Fibroblast of villous mesenchyme (primary cell): ENCODE results near the gene NMRAL1. TPM values are rescaled to one million over a fixed set of nuclear protein-coding genes. Genes with fewer than 3 reads are reported as not detected.
A peak's percentile ranks its signal among the peaks of the same experiment; 100 is the strongest.

Source experiments
- DNase-seq: peaks from one replicate; pipeline ENCODE4 v3.0.0-alpha.2; 2010; ENCODE audit warnings: low read depth
- H3K4me3 ChIP-seq: 2 replicates; pipeline ENCODE4 v1.5.1; 2011; ENCODE audit warnings: low read depth, mild to moderate bottlenecking, low read length
- CTCF ChIP-seq: IDR thresholded peaks from 2 replicates; pipeline ENCODE4 v1.5.1; 2012; ENCODE audit warnings: low read depth, mild to moderate bottlenecking, low read length; ENCODE audit not compliant: insufficient read depth
- total RNA-seq: library from RNA; depleted of rRNA; stranded (reverse); fragments of >200 nt; gene quantifications from 2 replicates; pipeline ENCODE4 v1.2.3, GENCODE V29; 2012

Gene NMRAL1
- total RNA-seq, 1 donor = 54.4 TPM

DNA sequence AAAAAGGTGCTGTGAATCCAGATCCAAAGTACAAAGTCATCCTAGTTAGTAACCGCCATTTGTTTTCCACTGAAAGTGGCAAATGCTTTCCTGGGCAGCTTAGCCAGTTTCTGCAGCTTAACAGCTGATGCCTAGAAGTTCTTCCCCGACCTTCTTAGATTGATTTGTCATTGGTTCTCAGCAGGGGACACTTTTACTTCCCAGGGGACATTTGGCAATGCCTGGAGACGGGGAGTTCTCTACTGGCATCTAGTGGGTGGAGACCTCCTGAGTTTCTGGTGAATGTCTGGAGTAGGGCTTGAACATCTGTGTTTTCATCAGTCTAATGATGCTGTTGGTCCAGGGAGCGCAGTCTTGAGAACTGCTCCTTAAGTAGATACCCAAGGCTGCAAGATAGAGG, 41.2 kb downstream of the NMRAL1 start:
- DNase-seq = no peak
- no peak for TF ChIP-seq CTCF
- H3K4me3 ChIP-seq = no peak overlapping the region

- TF ChIP-seq CTCF = no peak
- no peak for DNase-seq
- no peak overlapping the region for H3K4me3 ChIP-seq
Measured at GRCh38 chr16:4431023-4431422, 43.4 kb downstream of the NMRAL1 start.

DNA sequence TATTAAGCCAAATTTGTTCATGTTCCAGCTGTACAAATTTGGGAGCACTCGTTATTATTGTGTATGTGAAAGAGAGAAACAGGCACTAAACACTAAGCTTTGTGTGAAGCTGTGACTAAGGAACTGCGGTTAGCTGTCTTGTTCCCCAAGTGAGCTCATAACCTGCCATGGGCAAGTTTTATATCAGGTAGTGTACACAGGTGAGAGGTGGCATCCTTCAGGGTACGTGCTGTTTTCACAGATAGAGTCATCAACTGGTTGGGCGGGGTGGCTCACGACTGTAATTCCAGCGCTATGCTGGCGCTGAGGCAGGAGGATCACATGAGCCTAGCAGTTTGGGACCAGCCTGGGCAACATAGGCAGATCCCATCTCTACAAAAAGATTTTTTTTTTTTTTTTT, 45.9 kb downstream of the NMRAL1 start:
- no peak overlapping the region for H3K4me3 ChIP-seq
- DNase-seq = no peak
- no peak for TF ChIP-seq CTCF

- no peak for DNase-seq
- no peak for TF ChIP-seq CTCF
Measured at GRCh38 chr16:4426722-4427372, 47.6 kb downstream of the NMRAL1 start.

DNA sequence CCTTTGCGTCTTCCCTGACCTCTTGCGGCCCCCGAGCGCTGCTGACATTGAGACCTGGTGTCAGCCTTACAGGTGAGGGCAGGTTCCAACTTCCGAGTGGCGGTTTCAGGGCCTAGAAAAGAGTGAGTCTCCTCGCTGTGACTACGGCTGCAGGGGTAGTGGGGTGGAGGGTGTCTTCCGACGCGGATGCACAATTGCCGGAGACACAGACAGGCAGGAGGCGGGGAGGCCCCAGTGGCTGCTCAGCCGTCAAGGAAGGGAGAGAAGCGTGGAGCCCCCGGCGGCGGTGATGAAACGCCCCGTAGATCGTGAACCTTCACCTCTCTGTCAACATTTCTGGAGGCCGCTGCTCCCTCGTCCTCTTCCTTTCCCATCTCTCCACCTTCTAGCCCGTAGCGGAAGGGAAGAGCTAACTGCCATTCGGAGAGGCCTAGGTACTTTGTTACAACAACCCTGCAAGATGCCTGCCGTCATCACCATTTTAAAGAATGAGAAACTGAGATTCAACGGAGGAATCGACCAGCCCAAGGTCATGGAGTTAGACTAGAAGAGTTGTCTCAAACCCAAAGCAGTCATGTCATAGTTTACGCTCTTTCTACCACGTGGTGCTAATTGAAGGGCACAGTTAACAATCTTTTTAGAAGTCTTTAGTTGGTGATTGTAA, 48.3 kb downstream of the NMRAL1 start:
- H3K4me3 ChIP-seq = peak overlapping the region; percentile 78
- no peak for TF ChIP-seq CTCF
- DNase-seq = no peak

More at GRCh38 chr16:4426722-4427372, 47.6 kb downstream of the NMRAL1 start:
- peak overlapping the region; percentile 78 for H3K4me3 ChIP-seq

GRCh38 chr16:4425378-4426020, 48.9 kb downstream of the NMRAL1 start, which contains the start of gene DNAJA3:
TSS of gene DNAJA3 (plus strand) at chr16:4425868. CDS start at chr16:4425882, 14 bp downstream.
- no peak for TF ChIP-seq CTCF
- DNase-seq = peak; percentile 97
- H3K4me3 ChIP-seq = peak within 1 kb of the TSS; percentile 78
